IMR-90 (cell line): ENCODE results near the gene C20orf202. TPM values are rescaled to one million over a fixed set of nuclear protein-coding genes. Genes with fewer than 3 reads are reported as not detected.

Experiments used
- ATAC-seq: fragments of 200-7000 bp; cut with Tn5 transposase; 2 replicates; pipeline ENCODE4 v1.9.1; 2020; ENCODE audit warnings: low read depth, mild to moderate bottlenecking, moderate library complexity
- BruUV-seq: library from RNA; stranded (reverse); fragments of 400-500 nt; replicated peaks from 2 replicates; lab custom pipeline; 2021; lab: Mats Ljungman, UMichigan
- CTCF ChIA-PET: fragments of 300-600 bp; formaldehyde crosslinking; extraction: SDS; loops from one replicate; lab custom pipeline; 2021; ENCODE audit warnings: antibody characterized with exemption; lab: Yijun Ruan, JAX
- POLR2A ChIA-PET: fragments of 300-600 bp; sonication (Branson Sonifier 250); formaldehyde crosslinking; loops from one replicate; lab custom pipeline; 2022; ENCODE audit warnings: antibody characterized with exemption; ENCODE audit not compliant: unreplicated experiment; lab: Charles Lee
- DNase-seq: peaks from one replicate; pipeline ENCODE4 v3.0.0; 2013
- H2AFZ ChIP-seq: replicated peaks from 2 replicates; pipeline ENCODE3; 2013; ENCODE audit warnings: low read length, mild to moderate bottlenecking; ENCODE audit not compliant: poor library complexity
- H2AK5ac ChIP-seq: 2 replicates; pipeline ENCODE4 v1.6.1; 2013; ENCODE audit warnings: low read depth, low read length, inconsistent platforms
- H2AK9ac ChIP-seq: replicated peaks from 2 replicates; pipeline ENCODE3; 2013; ENCODE audit warnings: mild to moderate bottlenecking, low read depth, low read length, moderate library complexity; ENCODE audit not compliant: poor library complexity
- H2BK120ac ChIP-seq: 2 replicates; pipeline ENCODE4 v1.6.1; 2013; ENCODE audit warnings: low read depth, low read length, inconsistent platforms
- H2BK15ac ChIP-seq: 3 replicates; pipeline ENCODE4 v1.6.1; 2013; ENCODE audit warnings: low read depth, low read length, inconsistent platforms
- H2BK20ac ChIP-seq: 2 replicates; pipeline ENCODE4 v1.6.1; 2013; ENCODE audit warnings: low read depth, mild to moderate bottlenecking, inconsistent platforms, low read length, moderate library complexity
- H2BK5ac ChIP-seq: 2 replicates; pipeline ENCODE4 v1.6.1; 2013; ENCODE audit warnings: mild to moderate bottlenecking, low read depth, low read length, inconsistent platforms; ENCODE audit not compliant: poor library complexity, severe bottlenecking
- H3K14ac ChIP-seq: replicated peaks from 2 replicates; pipeline ENCODE4 v1.6.1; 2013; ENCODE audit warnings: low read depth, low read length, inconsistent platforms
- H3K18ac ChIP-seq: 2 replicates; pipeline ENCODE4 v1.6.1; 2013; ENCODE audit warnings: low read depth, low read length, control low read depth
- H3K23ac ChIP-seq: 2 replicates; pipeline ENCODE4 v1.6.1; 2013; ENCODE audit warnings: low read depth, low read length, inconsistent platforms
- H3K27ac ChIP-seq: 2 replicates; pipeline ENCODE4 v1.5.1; 2013; ENCODE audit warnings: mild to moderate bottlenecking, control low read depth, low read length; ENCODE audit not compliant: insufficient read depth
- H3K27me3 ChIP-seq: 2 replicates; pipeline ENCODE4 v1.6.1; 2013; ENCODE audit warnings: low read length; ENCODE audit not compliant: control insufficient read depth, insufficient read depth
- H3K36me3 ChIP-seq: 2 replicates; pipeline ENCODE4 v1.6.1; 2013; ENCODE audit warnings: low read length, mixed read lengths; ENCODE audit not compliant: control insufficient read depth, insufficient read depth
- H3K4ac ChIP-seq: 2 replicates; pipeline ENCODE4 v1.6.1; 2013; ENCODE audit warnings: low read depth, low read length, inconsistent platforms
- H3K4me1 ChIP-seq: 2 replicates; pipeline ENCODE4 v1.6.1; 2013; ENCODE audit warnings: low read length, mixed read lengths; ENCODE audit not compliant: control insufficient read depth, insufficient read depth
- H3K4me2 ChIP-seq: 2 replicates; pipeline ENCODE4 v1.6.1; 2013; ENCODE audit warnings: low read depth, mild to moderate bottlenecking, control low read depth, low read length, moderate library complexity
- H3K4me3 ChIP-seq: 2 replicates; pipeline ENCODE4 v1.5.1; 2013; ENCODE audit warnings: low read depth, mild to moderate bottlenecking, control low read depth, low read length, moderate library complexity; ENCODE audit not compliant: insufficient read depth
- H3K56ac ChIP-seq: 2 replicates; pipeline ENCODE4 v1.6.1; 2013; ENCODE audit warnings: low read length, inconsistent platforms; ENCODE audit not compliant: insufficient read depth; ENCODE audit errors: extremely low read depth
- H3K79me1 ChIP-seq, 2 experiments: 2 replicates each; pipeline ENCODE4 v1.6.1; 2013; ENCODE audit warnings: low read length in 2 of 2, inconsistent platforms in 1 of 2, low read depth in 1 of 2
- H3K9ac ChIP-seq: 2 replicates; pipeline ENCODE4 v1.6.1; 2013; ENCODE audit warnings: low read depth, low read length, control low read depth
- H3K9me1 ChIP-seq: 2 replicates; pipeline ENCODE4 v1.6.1; 2013; ENCODE audit warnings: low read length, inconsistent platforms; ENCODE audit not compliant: insufficient read depth
- H3K9me3 ChIP-seq: 2 replicates; pipeline ENCODE4 v1.6.1; 2013; ENCODE audit warnings: low read length; ENCODE audit not compliant: control insufficient read depth, insufficient read depth
- H4K20me1 ChIP-seq: 2 replicates; pipeline ENCODE4 v1.6.1; 2013; ENCODE audit warnings: low read length, inconsistent platforms; ENCODE audit not compliant: insufficient read depth
- H4K5ac ChIP-seq: 2 replicates; pipeline ENCODE4 v1.6.1; 2013; ENCODE audit warnings: mild to moderate bottlenecking, low read depth, low read length, control low read depth
- H4K8ac ChIP-seq, 2 experiments: 2 replicates each; pipeline ENCODE4 v1.6.1; 2013; ENCODE audit warnings: low read depth in 2 of 2, low read length in 2 of 2, control low read depth in 1 of 2, inconsistent platforms in 1 of 2
- H4K91ac ChIP-seq: 2 replicates; pipeline ENCODE4 v1.6.1; 2013; ENCODE audit warnings: low read depth, low read length, inconsistent platforms; ENCODE audit not compliant: insufficient read depth
- CEBPB ChIP-seq: IDR thresholded peaks from 2 replicates; pipeline ENCODE4 v1.6.1; 2012; ENCODE audit warnings: low read depth, low read length, improper control_type of control experiment
- CHD1 ChIP-seq: IDR thresholded peaks from 2 replicates; pipeline ENCODE4 v1.6.1; 2012; ENCODE audit warnings: low read depth, low read length, improper control_type of control experiment
- ELK1 ChIP-seq: fragments of 150-350 bp; IDR thresholded peaks from 2 replicates; pipeline ENCODE4 v1.6.1; 2016; ENCODE audit warnings: low read depth, mild to moderate bottlenecking, low read length, moderate library complexity, borderline replicate concordance
- MAFK ChIP-seq: IDR thresholded peaks from 2 replicates; pipeline ENCODE4 v1.6.1; 2012; ENCODE audit warnings: low read depth, low read length, improper control_type of control experiment
- MAZ ChIP-seq: IDR thresholded peaks from 2 replicates; pipeline ENCODE4 v1.6.1; 2012; ENCODE audit warnings: low read depth, mild to moderate bottlenecking, low read length, improper control_type of control experiment, moderate library complexity, borderline replicate concordance
- NFE2L2 ChIP-seq: fragments of 150-350 bp; IDR thresholded peaks from 2 replicates; pipeline ENCODE4 v1.6.1; 2016; ENCODE audit warnings: low read depth, mild to moderate bottlenecking, low read length
- RAD21 ChIP-seq: IDR thresholded peaks from 2 replicates; pipeline ENCODE4 v1.6.1; 2012; ENCODE audit warnings: low read length, improper control_type of control experiment
- USF2 ChIP-seq: fragments of 150-350 bp; IDR thresholded peaks from 2 replicates; pipeline ENCODE4 v1.6.1; 2017; ENCODE audit warnings: mild to moderate bottlenecking, antibody characterized with exemption, low read length, low read depth
- WGBS, 2 experiments: methylation state at CpG; one replicate each; pipeline versions ENCODE4 v1.1.5 to v1.1.7; 2013; ENCODE audit warnings: missing lambda C conversion rate in 2 of 2; ENCODE audit not compliant: insufficient read length in 1 of 2; ENCODE audit errors: extremely low coverage in 2 of 2; 5-methylcytosine and 5-hydroxymethylcytosine counted together
- dilution Hi-C: fragments of 300-500 bp; cut with HindIII; formaldehyde crosslinking; loops from one replicate; pipeline ENCODE4 v1.14.3; 2018; ENCODE audit warnings: low sequenced_read_pairs; ENCODE audit not compliant: unreplicated experiment
- in situ Hi-C: fragments of 300-500 bp; cut with MboI; formaldehyde crosslinking; loops from 3 replicates; pipeline ENCODE4 v1.14.3; 2019; ENCODE audit warnings: low sequenced_read_pairs, inconsistent platforms, mixed read lengths
- intact Hi-C: fragments of 100-400 bp; cut with micrococcal nuclease; formaldehyde crosslinking; loops from 2 replicates; pipeline ENCODE4 v1.10.0; 2022
- polyA plus RNA-seq, 3 experiments: library from polyadenylated mRNA; depleted of rRNA; stranded (reverse); fragments of >200 nt; gene quantifications; 2 replicates each; pipeline ENCODE4 v1.2.3, GENCODE V29; 2012; ENCODE audit warnings: low replicate concordance in 1 of 3
- total RNA-seq: library from RNA; depleted of rRNA; stranded (reverse); fragments of >200 nt; gene quantifications from 2 replicates; pipeline ENCODE4 v1.2.3, GENCODE V29; 2012

C20orf202 gene
- total and polyA plus RNA-seq, 2 of the 4 experiments (the other 2 are of a cell fraction), result not detected

GRCh38 chr20:1207293-1207878, 4.1 kb downstream of the C20orf202 start:
- no peak overlapping the region for H3K27ac ChIP-seq
- BruUV-seq, result no TSS peak
- no peaks in the 10 kb centered on the region for H4K20me1 ChIP-seq
- WGBS, 2 experiments, result no CpG with 5 or more reads among the region's 3 CpGs
- H3K4ac ChIP-seq, result no peak overlapping the region
- no peak overlapping the region for H2AK5ac ChIP-seq
- H2BK20ac ChIP-seq, result no peak overlapping the region
- H3K4me1 ChIP-seq, result no peaks in the 10 kb centered on the region
- H4K5ac ChIP-seq, result no peak overlapping the region
- 0 out of 2 replicates have a peak, but pooled peaks cover 2% of the 10 kb centered on the region for H3K9me3 ChIP-seq
- dilution Hi-C loops, result no loop called here
- H2BK15ac ChIP-seq, result no peak overlapping the region
- H3K14ac ChIP-seq, result no peak overlapping the region
- intact Hi-C loops, result loop anchor here (5.0 kb wide), 1 partner anchor 230 kb away; no protein-coding TSS in a partner anchor
- DNase-seq (no peak), ATAC-seq (no peak)
- in situ Hi-C loops, result no loop called here
- ChIA-PET POLR2A (no interaction called here), CTCF (no interaction called here)
- H3K27me3 ChIP-seq, result peaks cover 52% of the 10 kb centered on the region
- H3K79me1 ChIP-seq, result no peaks in the 10 kb centered on the region
- H2BK120ac ChIP-seq, result no peak overlapping the region
- no peak overlapping the region for H3K23ac ChIP-seq
- H3K56ac ChIP-seq, result no peak overlapping the region
- H3K18ac ChIP-seq, result no peak overlapping the region
- H3K4me2 ChIP-seq, result no peak overlapping the region
- H3K9me1 ChIP-seq, result 0 out of 2 replicates have a peak, but pooled peaks cover 3% of the 10 kb centered on the region
- TF ChIP-seq RAD21 (no peak), ELK1 (no peak), MAFK (no peak), NFE2L2 (no peak), USF2 (no peak), CEBPB (no peak), MAZ (no peak), CHD1 (no peak)
- H3K4me3 ChIP-seq, result no peak overlapping the region
- H2AK9ac ChIP-seq, result no peak overlapping the region
- no peak overlapping the region for H2BK5ac ChIP-seq
- H3K36me3 ChIP-seq, result no peaks in the 10 kb centered on the region
- H2AFZ ChIP-seq, result no peak overlapping the region
- no peak overlapping the region for H3K9ac ChIP-seq
- H4K8ac ChIP-seq, result no peak overlapping the region
- H4K91ac ChIP-seq, result no peak overlapping the region
